Endothelial cell of umbilical vein (primary cell): ENCODE data around the gene KDM4B. TPM values are rescaled to one million over a fixed set of nuclear protein-coding genes. Genes with fewer than 3 reads are reported as not detected.

Source experiments
- BruUV-seq: library from RNA; stranded (reverse); fragments of 400-500 nt; replicated peaks from 2 replicates; lab custom pipeline; 2021; lab: Mats Ljungman, UMichigan
- CTCF ChIA-PET: fragments of 300-600, 350-600 bp; sonication (Branson Sonifier 250); formaldehyde crosslinking; loops from one replicate; lab custom pipeline; 2021; ENCODE audit warnings: antibody characterized with exemption, inconsistent platforms; lab: Charles Lee
- POLR2A ChIA-PET: fragments of 300-600, 350-600 bp; sonication (Branson Sonifier 250); formaldehyde crosslinking; loops from one replicate; lab custom pipeline; 2021; ENCODE audit warnings: antibody characterized with exemption, inconsistent platforms; lab: Charles Lee
- DNase-seq: peaks from one replicate; pipeline ENCODE4 v3.0.0-alpha.2; 2011; ENCODE audit warnings: low read depth, low spot score
- FAIRE-seq: peaks from 2 replicates; lab custom pipeline; 2011; peaks lifted over from hg19 to GRCh38; lab: Jason Lieb, UNC
- H2AFZ ChIP-seq: 2 replicates; pipeline ENCODE4 v1.6.0; 2012; ENCODE audit warnings: low read depth, low read length, control low read depth, inconsistent platforms
- H3K27ac ChIP-seq: 2 replicates; pipeline ENCODE4 v1.5.1; 2011; ENCODE audit warnings: low read depth, mild to moderate bottlenecking, control low read depth, low read length, moderate library complexity; ENCODE audit not compliant: insufficient read depth
- H3K27me3 ChIP-seq, 2 experiments: 2 replicates each; pipeline versions ENCODE4 v1.6.0 to v1.6.1; 2011; ENCODE audit warnings: low read length in 2 of 2, mixed read lengths in 1 of 2; ENCODE audit not compliant: control insufficient read depth in 2 of 2, insufficient read depth in 2 of 2
- H3K36me3 ChIP-seq, 2 experiments: 2 replicates in 1 of 2; 3 replicates in 1 of 2; pipeline ENCODE4 v1.5.1; 2011; ENCODE audit warnings: low read length in 2 of 2, mild to moderate bottlenecking in 1 of 2, moderate library complexity in 1 of 2; ENCODE audit not compliant: control insufficient read depth in 2 of 2, insufficient read depth in 2 of 2; ENCODE audit errors: extremely low read depth in 1 of 2
- H3K4me1 ChIP-seq: 3 replicates; pipeline ENCODE4 v1.5.1; 2011; ENCODE audit warnings: mild to moderate bottlenecking, low read length; ENCODE audit not compliant: control insufficient read depth, insufficient read depth; ENCODE audit errors: extremely low read depth
- H3K4me2 ChIP-seq: 2 replicates; pipeline ENCODE4 v1.6.1; 2011; ENCODE audit warnings: low read length, control low read depth, mixed read lengths; ENCODE audit not compliant: insufficient read depth
- H3K4me3 ChIP-seq, 3 experiments: fragments of 200-600 bp in 1 of 3; sonication (generic), shearing (Covaris generic) in 1 of 3; replicated peaks in 1 of 3; 2 replicates each; pipeline ENCODE4 v1.5.1; 2011 to 2016; ENCODE audit warnings: control low read depth in 3 of 3, low read length in 3 of 3, mild to moderate bottlenecking in 2 of 3, inconsistent platforms in 1 of 3, low read depth in 1 of 3, moderate library complexity in 1 of 3; ENCODE audit not compliant: insufficient read depth in 1 of 3
- H3K79me2 ChIP-seq: 2 replicates; pipeline ENCODE4 v1.6.0; 2012; ENCODE audit warnings: low read length, inconsistent platforms; ENCODE audit not compliant: control insufficient read depth, insufficient read depth
- H3K9ac ChIP-seq: replicated peaks from 2 replicates; pipeline ENCODE3; 2011; ENCODE audit warnings: low read length, control low read depth; ENCODE audit not compliant: insufficient read depth; ENCODE audit errors: extremely low read depth
- H3K9me1 ChIP-seq: replicated peaks from 3 replicates; pipeline ENCODE4 v1.6.0; 2011; ENCODE audit warnings: mild to moderate bottlenecking, low read length; ENCODE audit not compliant: control insufficient read depth, insufficient read depth; ENCODE audit errors: extremely low read depth
- H3K9me3 ChIP-seq: replicated peaks from 2 replicates; pipeline ENCODE4 v1.5.1; 2012; ENCODE audit warnings: low read length, inconsistent platforms; ENCODE audit not compliant: control insufficient read depth, insufficient read depth
- H4K20me1 ChIP-seq: replicated peaks from 2 replicates; pipeline ENCODE3; 2011; ENCODE audit warnings: mild to moderate bottlenecking, low read length; ENCODE audit not compliant: control insufficient read depth, insufficient read depth; ENCODE audit errors: extremely low read depth
- CTCF ChIP-seq, 2 donors: IDR thresholded peaks; 1 replicate in 1 of 2; 2 replicates in 1 of 2; pipeline ENCODE4 v1.5.1; 2011; ENCODE audit warnings: low read length in 2 of 2, mild to moderate bottlenecking in 2 of 2, moderate library complexity in 2 of 2, control low read depth in 1 of 2, inconsistent platforms in 1 of 2, low read depth in 1 of 2; ENCODE audit not compliant: insufficient read depth in 1 of 2; ENCODE audit errors: extremely low read depth in 1 of 2
- EZH2 ChIP-seq: IDR thresholded peaks from 2 replicates; pipeline ENCODE4 v1.6.1; 2012; ENCODE audit warnings: borderline replicate concordance, low read depth, mild to moderate bottlenecking, moderate library complexity, low read length, inconsistent platforms; ENCODE audit not compliant: severe bottlenecking
- FOS ChIP-seq: IDR thresholded peaks from 2 replicates; pipeline ENCODE4 v1.6.1; 2011; ENCODE audit warnings: mild to moderate bottlenecking, low read length, moderate library complexity, borderline replicate concordance; ENCODE audit not compliant: insufficient read depth
- GATA2 ChIP-seq: IDR thresholded peaks from 2 replicates; pipeline ENCODE4 v1.7.0; 2011; ENCODE audit warnings: low read depth, mild to moderate bottlenecking, moderate library complexity, mixed read lengths, low read length; ENCODE audit not compliant: insufficient read length, insufficient read depth
- JUN ChIP-seq: IDR thresholded peaks from 2 replicates; pipeline ENCODE4 v1.6.1; 2011; ENCODE audit warnings: borderline replicate concordance, low read depth; ENCODE audit not compliant: insufficient read length, insufficient read depth
- MYC ChIP-seq: IDR thresholded peaks from one replicate; pipeline ENCODE4 v1.6.1; 2011; ENCODE audit warnings: mild to moderate bottlenecking, low read depth, low read length
- POLR2A ChIP-seq: IDR thresholded peaks from 2 replicates; pipeline ENCODE4 v1.6.1; 2012; ENCODE audit warnings: low read depth, mild to moderate bottlenecking, control low read depth, low read length
- POLR2AphosphoS5 ChIP-seq: IDR thresholded peaks from 2 replicates; pipeline ENCODE4 v1.6.1; 2012; ENCODE audit warnings: low read depth, mild to moderate bottlenecking, control low read depth, low read length, moderate library complexity; ENCODE audit not compliant: insufficient read depth
- dilution Hi-C: fragments of 300-500 bp; cut with MboI; formaldehyde crosslinking; loops from one replicate; pipeline ENCODE4 v1.15.0; 2019; ENCODE audit warnings: low sequenced_read_pairs; ENCODE audit not compliant: extremely low pct_ligation_motif_present
- intact Hi-C: fragments of 100-400 bp; cut with micrococcal nuclease; formaldehyde crosslinking; loops from one replicate; pipeline ENCODE4 v1.10.0; 2022
- polyA plus RNA-seq, 4 experiments: library from polyadenylated mRNA; depleted of rRNA in 3 of 4; stranded (reverse) in 3 of 4; unstranded in 1 of 4; fragments of >200 nt; gene quantifications; 2 replicates each; pipeline versions ENCODE4 v1.2.1 to v1.2.3, GENCODE V29; 2011 to 2012; ENCODE audit warnings: missing spikeins in 1 of 4
- total RNA-seq: library from RNA; stranded (reverse); gene quantifications from 2 replicates; pipeline ENCODE4 v1.2.3, GENCODE V29; 2021
- TF ChIP-seq, protein P1 (sequence below): IDR thresholded peaks from 2 replicates; pipeline ENCODE4 v1.6.1; 2011; ENCODE audit not compliant: insufficient read depth, insufficient read length

Gene KDM4B
- total and polyA plus RNA-seq, 2 donors (not counting 3 experiments of a cell fraction or from before 2014, with no cell fraction given): 12.4 to 37.2 TPM

- intact Hi-C loops (no loop called here), dilution Hi-C loops (no loop called here)
- ChIA-PET POLR2A (no interaction called here), CTCF (no interaction called here)
- no TSS peak for BruUV-seq
- Histone ChIP-seq H3K27me3 (no peaks in the 10 kb centered on the region), H4K20me1 (no peaks in the 10 kb centered on the region), H3K27ac (no peak overlapping the region), H3K79me2 (no peaks in the 10 kb centered on the region), H3K36me3 (peaks cover 0 to 14% of the 10 kb centered on the region in 2 experiments), H3K9ac (no peak overlapping the region), H3K4me2 (no peak overlapping the region), H3K9me3 (no peaks in the 10 kb centered on the region), H3K4me3 (no peak overlapping the region), H3K9me1 (no peaks in the 10 kb centered on the region), H2AFZ (no peak overlapping the region), H3K4me1 (no peaks in the 10 kb centered on the region)
- TF ChIP-seq POLR2AphosphoS5: no peak
- TF ChIP-seq MYC: no peak
- no peak for TF ChIP-seq EZH2
- TF ChIP-seq JUN: no peak
- TF ChIP-seq, protein P1, sequence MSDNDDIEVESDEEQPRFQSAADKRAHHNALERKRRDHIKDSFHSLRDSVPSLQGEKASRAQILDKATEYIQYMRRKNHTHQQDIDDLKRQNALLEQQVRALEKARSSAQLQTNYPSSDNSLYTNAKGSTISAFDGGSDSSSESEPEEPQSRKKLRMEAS: no peak
- TF ChIP-seq POLR2A: no peak
- no peak for TF ChIP-seq CTCF (IDR thresholded peaks at IDR 0.05; ENCODE audit: extremely low read depth in 1 of 2, insufficient read depth in 1 of 2, low read depth in 1 of 2, low read length in 2 of 2)
- TF ChIP-seq FOS: no peak
- no peak for TF ChIP-seq GATA2
- FAIRE-seq: no peak
- DNase-seq: no peak
Observed at GRCh38 chr19:5089283-5089682, 120.4 kb downstream of the KDM4B start.
